AG04450 (cell line): ENCODE data around the gene DNAJC7. TPM values are rescaled to one million over a fixed set of nuclear protein-coding genes. Genes with fewer than 3 reads are reported as not detected.

ENCODE experiments used
- CTCF ChIA-PET: fragments of 300-600, 350-600 bp; formaldehyde crosslinking; extraction: SDS; loops from one replicate; lab custom pipeline; 2022; ENCODE audit warnings: antibody characterized with exemption, inconsistent platforms; lab: Charles Lee
- POLR2A ChIA-PET: fragments of 350-600 bp; formaldehyde crosslinking; extraction: SDS; loops from one replicate; lab custom pipeline; 2021; ENCODE audit warnings: antibody characterized with exemption, inconsistent platforms; lab: Yijun Ruan, JAX
- DNase-seq: peaks from one replicate; pipeline ENCODE4 v3.0.0-alpha.2; 2011; ENCODE audit warnings: low read depth, low spot score
- H3K27ac ChIP-seq: one replicate; pipeline ENCODE4 v1.5.1; 2012; ENCODE audit warnings: low read depth, low read length, control low read depth
- H3K27me3 ChIP-seq: one replicate; pipeline ENCODE4 v1.6.0; 2012; ENCODE audit warnings: low read length; ENCODE audit not compliant: control insufficient read depth, insufficient read depth
- H3K4me3 ChIP-seq: 2 replicates; pipeline ENCODE4 v1.5.1; 2011; ENCODE audit warnings: mild to moderate bottlenecking, low read depth, low read length, control low read depth
- H3K9me3 ChIP-seq: 2 replicates; pipeline ENCODE4 v1.5.1; 2012; ENCODE audit warnings: low read length; ENCODE audit not compliant: control insufficient read depth, insufficient read depth
- polyA plus RNA-seq: library from polyadenylated mRNA; depleted of rRNA; stranded (reverse); fragments of >200 nt; gene quantifications from 2 replicates; pipeline ENCODE4 v1.2.3, GENCODE V29; 2011
- TF ChIP-seq, protein P1 (sequence below): IDR thresholded peaks from 2 replicates; pipeline ENCODE4 v1.5.1; 2011; ENCODE audit warnings: low read depth, low read length, control low read depth, inconsistent platforms

DNAJC7 gene
- polyA plus RNA-seq, 1 experiment, result 66.4 TPM

DNA sequence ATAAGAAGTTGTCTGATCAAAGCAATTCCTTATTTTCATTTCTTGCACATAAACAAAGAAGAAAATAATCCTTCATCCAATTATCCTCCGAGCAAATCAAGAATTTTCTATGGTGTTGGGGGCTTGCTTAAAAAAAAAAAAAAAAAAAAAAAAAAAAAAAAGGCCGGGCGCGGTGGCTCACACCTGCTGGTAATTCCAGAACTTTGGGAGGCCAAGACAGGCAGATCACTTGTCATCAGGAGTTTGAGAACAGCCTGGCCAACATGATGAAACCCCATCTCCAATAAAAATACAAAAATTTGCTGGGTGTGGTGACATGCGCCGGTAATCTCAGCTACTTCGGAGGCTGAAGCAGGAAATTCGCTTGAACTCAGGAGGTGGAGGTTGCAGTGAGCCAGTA, 31.3 kb downstream of the DNAJC7 start:
- POLR2A ChIA-PET, result no interaction called here
- TF ChIP-seq, protein P1, sequence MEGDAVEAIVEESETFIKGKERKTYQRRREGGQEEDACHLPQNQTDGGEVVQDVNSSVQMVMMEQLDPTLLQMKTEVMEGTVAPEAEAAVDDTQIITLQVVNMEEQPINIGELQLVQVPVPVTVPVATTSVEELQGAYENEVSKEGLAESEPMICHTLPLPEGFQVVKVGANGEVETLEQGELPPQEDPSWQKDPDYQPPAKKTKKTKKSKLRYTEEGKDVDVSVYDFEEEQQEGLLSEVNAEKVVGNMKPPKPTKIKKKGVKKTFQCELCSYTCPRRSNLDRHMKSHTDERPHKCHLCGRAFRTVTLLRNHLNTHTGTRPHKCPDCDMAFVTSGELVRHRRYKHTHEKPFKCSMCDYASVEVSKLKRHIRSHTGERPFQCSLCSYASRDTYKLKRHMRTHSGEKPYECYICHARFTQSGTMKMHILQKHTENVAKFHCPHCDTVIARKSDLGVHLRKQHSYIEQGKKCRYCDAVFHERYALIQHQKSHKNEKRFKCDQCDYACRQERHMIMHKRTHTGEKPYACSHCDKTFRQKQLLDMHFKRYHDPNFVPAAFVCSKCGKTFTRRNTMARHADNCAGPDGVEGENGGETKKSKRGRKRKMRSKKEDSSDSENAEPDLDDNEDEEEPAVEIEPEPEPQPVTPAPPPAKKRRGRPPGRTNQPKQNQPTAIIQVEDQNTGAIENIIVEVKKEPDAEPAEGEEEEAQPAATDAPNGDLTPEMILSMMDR, result no peak
- Histone ChIP-seq H3K9me3 (no peaks in the 10 kb centered on the region), H3K27ac (no peak overlapping the region), H3K27me3 (no peaks in the 10 kb centered on the region), H3K4me3 (no peak overlapping the region)
- CTCF ChIA-PET, result interaction anchor here (1.0 kb wide), 1 partner anchor 23 kb away, joined by 3 read pairs; no protein-coding TSS in a partner anchor
- DNase-seq, result no peak

DNA sequence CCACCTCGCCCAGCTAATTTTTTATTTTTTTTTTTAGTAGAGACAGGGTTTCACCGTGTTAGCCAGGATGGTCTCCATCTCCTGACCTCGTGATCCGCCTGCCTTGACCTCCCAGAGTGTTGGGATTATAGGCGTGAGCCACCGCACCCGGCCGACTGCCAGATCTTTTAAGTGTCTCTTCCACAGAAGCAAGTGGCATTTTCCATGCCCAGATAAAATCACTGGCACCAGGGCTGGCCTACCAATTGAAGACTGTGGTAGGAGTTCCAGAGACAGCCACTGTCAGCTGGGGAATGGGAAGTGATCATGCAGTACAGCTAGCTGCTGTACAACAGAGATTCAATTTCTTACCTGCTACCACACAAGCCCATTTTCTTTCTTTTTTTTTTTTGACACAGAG, 32.8 kb downstream of the DNAJC7 start:
- CTCF ChIA-PET, result no interaction called here
- POLR2A ChIA-PET, result no interaction called here
- no peak for DNase-seq
- Histone ChIP-seq H3K27me3 (no peaks in the 10 kb centered on the region), H3K4me3 (no peak overlapping the region), H3K9me3 (no peaks in the 10 kb centered on the region), H3K27ac (no peak overlapping the region)
- TF ChIP-seq, protein P1, result no peak

DNA sequence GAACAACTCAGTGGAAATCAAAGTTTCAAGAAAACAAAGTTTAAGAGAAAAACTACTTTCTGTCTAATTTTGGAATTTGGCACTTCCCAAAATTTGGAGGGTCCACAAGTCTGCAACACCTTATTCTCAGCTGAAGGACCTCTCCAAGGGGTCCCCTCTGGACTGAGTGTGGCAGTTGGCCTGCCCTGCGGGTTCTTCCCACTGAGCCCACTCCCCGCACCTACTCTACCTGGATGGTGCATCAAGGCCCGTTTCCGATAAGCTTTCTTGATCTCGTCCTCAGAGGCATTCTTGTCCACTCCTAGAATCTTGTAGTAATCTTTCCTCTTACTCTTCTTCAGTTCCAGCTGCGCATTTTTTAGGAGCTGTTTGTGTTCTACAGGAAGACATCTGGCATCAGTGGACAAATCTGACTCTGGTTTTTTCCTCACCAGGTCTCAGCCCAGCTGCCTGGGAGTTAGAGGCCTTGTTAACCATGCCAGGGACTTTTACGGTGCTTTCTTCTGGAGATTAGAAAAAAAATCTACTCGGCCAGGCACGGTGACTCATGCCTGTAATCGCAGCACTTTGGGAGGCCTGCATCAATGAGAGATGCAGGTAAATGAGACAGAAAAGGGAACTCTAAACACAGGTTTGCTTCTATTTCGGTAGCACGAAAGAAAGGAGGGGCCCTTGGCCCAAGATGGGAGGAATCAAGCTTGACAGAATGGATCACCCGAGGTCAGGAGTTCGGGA, 35.0 kb downstream of the DNAJC7 start:
- Histone ChIP-seq H3K9me3 (no peaks in the 10 kb centered on the region), H3K4me3 (no peak overlapping the region), H3K27me3 (no peaks in the 10 kb centered on the region), H3K27ac (no peak overlapping the region)
- no peak for DNase-seq
- CTCF ChIA-PET, result no interaction called here
- TF ChIP-seq, protein P1, result no peak
- POLR2A ChIA-PET, result interaction anchor here (0.6 kb wide), 1 partner anchor 297 kb away, joined by 5 read pairs; no protein-coding TSS in a partner anchor

DNA sequence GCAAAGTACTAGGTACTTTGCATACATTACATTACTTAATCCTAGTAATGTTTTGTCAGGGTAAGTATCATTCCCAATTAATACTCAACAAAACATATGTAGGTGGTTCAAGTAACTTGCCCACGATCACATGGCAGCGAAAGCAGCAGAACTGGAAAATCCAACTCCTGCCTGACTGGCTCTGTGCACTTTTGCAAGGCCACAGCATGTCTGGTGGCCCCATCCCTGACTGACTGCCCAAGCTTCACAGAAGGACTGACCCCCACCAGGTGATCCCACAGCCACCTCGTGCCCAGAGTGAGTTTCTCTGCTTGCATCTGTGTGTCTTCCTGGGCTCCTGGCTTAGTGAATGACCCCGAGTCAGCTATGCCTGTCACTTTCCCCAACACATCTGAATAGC, 39.2 kb downstream of the DNAJC7 start:
- CTCF ChIA-PET, result no interaction called here
- no peak for DNase-seq
- Histone ChIP-seq H3K9me3 (no peaks in the 10 kb centered on the region), H3K27ac (no peak overlapping the region), H3K4me3 (no peak overlapping the region), H3K27me3 (no peaks in the 10 kb centered on the region)
- TF ChIP-seq, protein P1, result no peak
- POLR2A ChIA-PET, result no interaction called here

DNA sequence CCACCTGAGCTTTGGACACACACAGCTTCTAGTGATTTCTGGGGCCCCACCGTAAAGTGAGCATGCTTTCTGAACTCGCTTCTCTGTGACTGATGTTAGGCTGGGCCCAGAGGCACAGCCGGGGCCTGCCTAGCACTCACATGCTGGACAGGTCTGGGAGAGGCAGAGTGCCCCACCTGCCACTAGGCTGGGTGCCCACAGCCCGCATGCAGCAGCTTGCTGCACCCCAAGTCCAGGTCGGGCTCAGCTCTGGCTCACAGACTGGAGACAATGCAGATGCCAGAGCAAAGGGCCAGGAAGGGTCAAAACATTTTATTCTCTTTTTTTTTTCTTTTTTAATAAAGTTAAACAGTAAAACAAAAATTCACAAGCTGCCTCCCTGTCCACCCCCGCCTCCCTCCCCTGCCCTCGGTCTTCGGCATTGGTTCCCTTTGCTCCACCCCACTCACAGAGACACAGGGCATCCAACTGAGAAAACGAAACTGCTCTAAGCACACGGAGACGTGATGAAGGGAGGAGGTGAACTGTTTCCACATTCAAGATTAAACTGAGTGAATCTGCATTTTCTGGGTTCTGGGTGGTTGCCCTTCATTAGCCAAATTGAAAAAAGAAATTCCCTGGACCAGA, 41.0 kb downstream of the DNAJC7 start:
- CTCF ChIA-PET, result interaction anchor here (0.8 kb wide), 1 partner anchor 125 kb away, joined by 3 read pairs; no protein-coding TSS in a partner anchor
- Histone ChIP-seq H3K4me3 (no peak overlapping the region), H3K27me3 (no peaks in the 10 kb centered on the region), H3K9me3 (no peaks in the 10 kb centered on the region), H3K27ac (no peak overlapping the region)
- DNase-seq, result no peak
- POLR2A ChIA-PET, result interaction anchor here (0.6 to 1.4 kb wide), 4 partner anchors 9 to 908 kb away, joined by 3 to 6 read pairs (median 3); partner anchors contain the start of genes ACLY and CNP
- TF ChIP-seq, protein P1, result no peak
